Bladder microvascular endothelial cell (primary cell): ENCODE measurements around the gene GPHA2. TPM values are rescaled to one million over a fixed set of nuclear protein-coding genes. Genes with fewer than 3 reads are reported as not detected.

Source experiments
- total RNA-seq: library from RNA; depleted of rRNA; stranded (reverse); fragments of >200 nt; gene quantifications from 2 replicates; pipeline ENCODE4 v1.2.3, GENCODE V29; 2014

GPHA2 gene
- total RNA-seq, result not detected in 2 replicates

GRCh38 chr11:64935359-64936081, at the start of gene GPHA2:
TSS of gene GPHA2 (minus strand) at chr11:64935893. CDS start at chr11:64935460, 433 bp downstream.

GRCh38 chr11:64971421-64972233, 35.9 kb upstream of the GPHA2 start, which contains the start of gene MAJIN:
TSS of gene MAJIN (minus strand) at chr11:64972108. CDS start at chr11:64959405, 12,703 bp downstream.

GRCh38 chr11:64923944-64924909, 11.5 kb downstream of the GPHA2 start, which contains the start of gene PPP2R5B:
TSS of gene PPP2R5B (plus strand) at chr11:64924689. CDS start at chr11:64925735, 1,046 bp downstream.

GRCh38 chr11:64916775-64917662, 18.7 kb downstream of the GPHA2 start, which contains the start of gene ATG2A:
TSS of gene ATG2A (minus strand) at chr11:64917209. CDS start at chr11:64917135, 74 bp downstream.

Other genes with a start within 250 kb of the GPHA2 start
- 0.49 TPM in 1 of 2 replicates, not detected in the other for gene NRXN2, start 212.7 kb downstream of the GPHA2 start, total RNA-seq
- gene RASGRP2, start 191.8 kb downstream of the GPHA2 start, total RNA-seq, result 0.49 and 1.2 TPM in 2 replicates
- gene PYGM, start 175.9 kb downstream of the GPHA2 start, total RNA-seq, result 0.16 and 0.44 TPM in 2 replicates
- gene SF1, start 157.4 kb downstream of the GPHA2 start, total RNA-seq, result 60.1 and 133 TPM in 2 replicates
- 18.6 and 41.5 TPM in 2 replicates for gene MAP4K2, start 132.7 kb downstream of the GPHA2 start, total RNA-seq
- gene MEN1, start 125.3 kb downstream of the GPHA2 start, total RNA-seq, result 9.4 and 26.4 TPM in 2 replicates
- gene CDC42BPG, start 91.2 kb downstream of the GPHA2 start, total RNA-seq, result 0.16 and 0.25 TPM in 2 replicates
- 43.5 and 108 TPM in 2 replicates for gene EHD1, start 57.3 kb downstream of the GPHA2 start, total RNA-seq
- gene ATG2A, start 18.7 kb downstream of the GPHA2 start, total RNA-seq, result 7.0 and 13.4 TPM in 2 replicates
- gene PPP2R5B, start 11.2 kb downstream of the GPHA2 start, total RNA-seq, result 7.6 and 13.6 TPM in 2 replicates
- gene MAJIN, start 36.2 kb upstream of the GPHA2 start, total RNA-seq, result not detected in 2 replicates
- 0.31 and 0.32 TPM in 2 replicates for gene BATF2, start 61.1 kb upstream of the GPHA2 start, total RNA-seq
- 120 and 126 TPM in 2 replicates for gene ARL2, start 78.3 kb upstream of the GPHA2 start, total RNA-seq
- gene SNX15, start 91.5 kb upstream of the GPHA2 start, total RNA-seq, result 8.1 and 10.4 TPM in 2 replicates
- 8.4 and 9.8 TPM in 2 replicates for gene SAC3D1, start 105.3 kb upstream of the GPHA2 start, total RNA-seq
- 8.1 and 8.8 TPM in 2 replicates for gene NAALADL1, start 122.7 kb upstream of the GPHA2 start, total RNA-seq
- gene CDCA5, start 148.1 kb upstream of the GPHA2 start, total RNA-seq, result 8.1 and 8.6 TPM in 2 replicates
- 23.0 and 30.5 TPM in 2 replicates for gene ZFPL1, start 148.3 kb upstream of the GPHA2 start, total RNA-seq
- 199 and 268 TPM in 2 replicates for gene VPS51, start 160.3 kb upstream of the GPHA2 start, total RNA-seq
- 8.7 and 16.1 TPM in 2 replicates for gene TM7SF2, start 176.0 kb upstream of the GPHA2 start, total RNA-seq
- 3.6 and 5.5 TPM in 2 replicates for gene ZNHIT2, start 181.8 kb upstream of the GPHA2 start, total RNA-seq
- 268 and 409 TPM in 2 replicates for gene FAU, start 186.2 kb upstream of the GPHA2 start, total RNA-seq
- gene MRPL49, start 186.4 kb upstream of the GPHA2 start, total RNA-seq, result 34.5 and 50.3 TPM in 2 replicates
- gene SYVN1, start 198.6 kb upstream of the GPHA2 start, total RNA-seq, result 7.3 and 32.0 TPM in 2 replicates
- gene SPDYC, start 234.3 kb upstream of the GPHA2 start, total RNA-seq, result not detected in 2 replicates
- gene CAPN1, start 246.0 kb upstream of the GPHA2 start, total RNA-seq, result 86.8 and 101 TPM in 2 replicates